HepG2 (cell line): Measurements from ENCODE around the gene TNFSF13. TPM values are rescaled to one million over a fixed set of nuclear protein-coding genes. Genes with fewer than 3 reads are reported as not detected.

Experiments used
- HDAC2 ChIP-seq: sonication (generic); formaldehyde crosslinking; IDR thresholded peaks from 2 replicates; pipeline ENCODE4 v1.4.0; 2020; ENCODE audit warnings: missing genetic modification reagents
- HES4 ChIP-seq: sonication (generic); formaldehyde crosslinking; IDR thresholded peaks from 2 replicates; pipeline ENCODE4 v1.9.0; 2021; ENCODE audit warnings: mild to moderate bottlenecking, missing genetic modification reagents, borderline replicate concordance
- KLF12 ChIP-seq: sonication (generic); formaldehyde crosslinking; IDR thresholded peaks from 2 replicates; pipeline ENCODE4 v1.4.0; 2020; ENCODE audit warnings: missing genetic modification reagents, borderline replicate concordance
- MED1 ChIP-seq: sonication (generic); formaldehyde crosslinking; IDR thresholded peaks from 2 replicates; pipeline ENCODE4 v1.4.0; 2020; ENCODE audit warnings: missing genetic modification reagents
- MTF1 ChIP-seq: sonication (generic); formaldehyde crosslinking; IDR thresholded peaks from 2 replicates; pipeline ENCODE4 v1.5.0; 2020; ENCODE audit warnings: missing genetic modification reagents
- NFIB ChIP-seq: sonication (generic); formaldehyde crosslinking; IDR thresholded peaks from 2 replicates; pipeline ENCODE4 v1.9.0; 2021; ENCODE audit warnings: missing genetic modification reagents, mild to moderate bottlenecking, borderline replicate concordance
- NONO ChIP-seq, 2 experiments: fragments of 450-650 bp in 1 of 2; sonication (generic) in 1 of 2; formaldehyde crosslinking in 1 of 2; IDR thresholded peaks in 1 of 2; conservative IDR thresholded peaks in 1 of 2; 2 replicates each; pipeline versions ENCODE4 v1.6.1 to v1.8.0; 2017 to 2022; ENCODE audit warnings: mild to moderate bottlenecking in 1 of 2, missing genetic modification reagents in 1 of 2, moderate library complexity in 1 of 2
- POLR2AphosphoS5 ChIP-seq: IDR thresholded peaks from 2 replicates; pipeline ENCODE4 v1.6.1; 2012; ENCODE audit warnings: low read depth, low read length
- RCOR2 ChIP-seq: IDR thresholded peaks from 2 replicates; pipeline ENCODE4 v1.6.1; 2016; ENCODE audit warnings: missing biosample characterization, missing genetic modification reagents
- SALL1 ChIP-seq: sonication (generic); formaldehyde crosslinking; IDR thresholded peaks from 2 replicates; pipeline ENCODE4 v1.8.0; 2022; ENCODE audit warnings: mild to moderate bottlenecking, missing genetic modification reagents
- SOX6 ChIP-seq, 2 experiments: fragments of 450-650 bp in 1 of 2; sonication (generic) in 1 of 2; formaldehyde crosslinking in 1 of 2; IDR thresholded peaks; 2 replicates each; pipeline versions ENCODE4 v1.4.0 to v1.6.1; 2017 to 2020; ENCODE audit warnings: antibody characterized with exemption in 1 of 2, mild to moderate bottlenecking in 1 of 2, missing genetic modification reagents in 1 of 2
- ZBTB7B ChIP-seq: sonication (generic); formaldehyde crosslinking; IDR thresholded peaks from 2 replicates; pipeline ENCODE4 v1.4.0; 2020; ENCODE audit warnings: missing genetic modification reagents
- ZFYVE20 ChIP-seq: sonication (generic); formaldehyde crosslinking; IDR thresholded peaks from 2 replicates; pipeline ENCODE4 v1.8.0; 2023; ENCODE audit warnings: low read depth, mild to moderate bottlenecking, moderate library complexity, missing genetic modification reagents, borderline replicate concordance
- ZNF510 ChIP-seq: sonication (generic); formaldehyde crosslinking; IDR thresholded peaks from 2 replicates; pipeline ENCODE4 v1.4.0; 2020; ENCODE audit warnings: low read depth, mild to moderate bottlenecking, missing genetic modification reagents
- ZNF615 ChIP-seq: sonication (generic); formaldehyde crosslinking; IDR thresholded peaks from 2 replicates; pipeline ENCODE4 v1.5.0; 2020; ENCODE audit warnings: mild to moderate bottlenecking, missing genetic modification reagents, borderline replicate concordance
- ZNF678 ChIP-seq: sonication (generic); formaldehyde crosslinking; IDR thresholded peaks from 2 replicates; pipeline ENCODE4 v1.4.0; 2020; ENCODE audit warnings: mild to moderate bottlenecking, missing genetic modification reagents
- ZNF737 ChIP-seq: sonication (generic); formaldehyde crosslinking; IDR thresholded peaks from 2 replicates; pipeline ENCODE4 v1.5.0; 2020; ENCODE audit warnings: missing genetic modification reagents, mild to moderate bottlenecking, borderline replicate concordance
- polyA plus RNA-seq, 8 experiments: library from polyadenylated mRNA; depleted of rRNA in 3 of 8; stranded (reverse) in 7 of 8; unstranded in 1 of 8; fragments of >200 nt; fragmentation: Illumina TruSeq in 4 of 8; extraction: Trizol in 4 of 8; gene quantifications; 2 replicates each; pipeline versions ENCODE4 v1.2.1 to v1.2.3, GENCODE V29; 2011 to 2016; ENCODE audit warnings: low read depth in 4 of 8, missing spikeins in 1 of 8, mixed read lengths in 1 of 8; ENCODE audit not compliant: insufficient read depth in 1 of 8
- total RNA-seq, 5 experiments: library from RNA; depleted of rRNA; stranded (reverse); fragments of >200 nt; fragmentation: Illumina TruSeq; extraction: Trizol; gene quantifications; 2 replicates each; pipeline ENCODE4 v1.2.3, GENCODE V29; 2016; ENCODE audit warnings: low read depth in 1 of 5
- TF ChIP-seq, protein P1 (sequence below): sonication (generic); IDR thresholded peaks from 2 replicates; pipeline ENCODE4 v1.6.1; 2016; ENCODE audit warnings: low read depth, borderline replicate concordance
- TF ChIP-seq, protein P2 (sequence below): sonication (generic); formaldehyde crosslinking; IDR thresholded peaks from 2 replicates; pipeline ENCODE4 v1.4.0; 2020; ENCODE audit warnings: missing genetic modification reagents

TNFSF13 gene
- total and polyA plus RNA-seq, 2 of the 13 experiments (the other 11 are each of a cell fraction or from before 2014, with no cell fraction given) = 2.5 to 3.3 TPM

DNA sequence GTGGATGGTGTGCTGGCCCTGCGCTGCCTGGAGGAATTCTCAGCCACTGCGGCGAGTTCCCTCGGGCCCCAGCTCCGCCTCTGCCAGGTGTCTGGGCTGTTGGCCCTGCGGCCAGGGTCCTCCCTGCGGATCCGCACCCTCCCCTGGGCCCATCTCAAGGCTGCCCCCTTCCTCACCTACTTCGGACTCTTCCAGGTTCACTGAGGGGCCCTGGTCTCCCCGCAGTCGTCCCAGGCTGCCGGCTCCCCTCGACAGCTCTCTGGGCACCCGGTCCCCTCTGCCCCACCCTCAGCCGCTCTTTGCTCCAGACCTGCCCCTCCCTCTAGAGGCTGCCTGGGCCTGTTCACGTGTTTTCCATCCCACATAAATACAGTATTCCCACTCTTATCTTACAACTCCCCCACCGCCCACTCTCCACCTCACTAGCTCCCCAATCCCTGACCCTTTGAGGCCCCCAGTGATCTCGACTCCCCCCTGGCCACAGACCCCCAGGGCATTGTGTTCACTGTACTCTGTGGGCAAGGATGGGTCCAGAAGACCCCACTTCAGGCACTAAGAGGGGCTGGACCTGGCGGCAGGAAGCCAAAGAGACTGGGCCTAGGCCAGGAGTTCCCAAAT lies 1.3 kb upstream of the TNFSF13 start (continued):
- no peak for TF ChIP-seq ZNF737 (CRISPR knock-in tag)
- TF ChIP-seq ZNF510 (CRISPR knock-in tag) = no peak
- no peak for TF ChIP-seq MTF1 (CRISPR knock-in tag)
- no peak; the same call in 1 of the 2 replicates for TF ChIP-seq RCOR2 (CRISPR knock-in tag)
- TF ChIP-seq, protein P1, sequence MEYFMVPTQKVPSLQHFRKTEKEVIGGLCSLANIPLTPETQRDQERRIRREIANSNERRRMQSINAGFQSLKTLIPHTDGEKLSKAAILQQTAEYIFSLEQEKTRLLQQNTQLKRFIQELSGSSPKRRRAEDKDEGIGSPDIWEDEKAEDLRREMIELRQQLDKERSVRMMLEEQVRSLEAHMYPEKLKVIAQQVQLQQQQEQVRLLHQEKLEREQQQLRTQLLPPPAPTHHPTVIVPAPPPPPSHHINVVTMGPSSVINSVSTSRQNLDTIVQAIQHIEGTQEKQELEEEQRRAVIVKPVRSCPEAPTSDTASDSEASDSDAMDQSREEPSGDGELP = 0 out of 2 replicates have a peak, but pooled peaks have one; percentile 14
- peak; percentile 56 for TF ChIP-seq SALL1 (CRISPR knock-in tag)
- no peak for TF ChIP-seq ZNF615 (CRISPR knock-in tag)
- no peak for TF ChIP-seq ZFYVE20 (CRISPR knock-in tag)
- peak; percentile 46; the same call in 1 of the 2 replicates for TF ChIP-seq HDAC2
- no peak for TF ChIP-seq ZNF678 (CRISPR knock-in tag)
- TF ChIP-seq ZBTB7B (CRISPR knock-in tag) = peak; percentile 66
- no peak for TF ChIP-seq SOX6 (IDR thresholded peaks at IDR 0.05)
- TF ChIP-seq SOX6 (CRISPR knock-in tag; IDR thresholded peaks at IDR 0.05) = 0 out of 2 replicates have a peak, but pooled peaks have one; percentile 25
- peak; percentile 56; the same call in 1 of the 2 replicates for TF ChIP-seq KLF12 (CRISPR knock-in tag)
- TF ChIP-seq, protein P2, sequence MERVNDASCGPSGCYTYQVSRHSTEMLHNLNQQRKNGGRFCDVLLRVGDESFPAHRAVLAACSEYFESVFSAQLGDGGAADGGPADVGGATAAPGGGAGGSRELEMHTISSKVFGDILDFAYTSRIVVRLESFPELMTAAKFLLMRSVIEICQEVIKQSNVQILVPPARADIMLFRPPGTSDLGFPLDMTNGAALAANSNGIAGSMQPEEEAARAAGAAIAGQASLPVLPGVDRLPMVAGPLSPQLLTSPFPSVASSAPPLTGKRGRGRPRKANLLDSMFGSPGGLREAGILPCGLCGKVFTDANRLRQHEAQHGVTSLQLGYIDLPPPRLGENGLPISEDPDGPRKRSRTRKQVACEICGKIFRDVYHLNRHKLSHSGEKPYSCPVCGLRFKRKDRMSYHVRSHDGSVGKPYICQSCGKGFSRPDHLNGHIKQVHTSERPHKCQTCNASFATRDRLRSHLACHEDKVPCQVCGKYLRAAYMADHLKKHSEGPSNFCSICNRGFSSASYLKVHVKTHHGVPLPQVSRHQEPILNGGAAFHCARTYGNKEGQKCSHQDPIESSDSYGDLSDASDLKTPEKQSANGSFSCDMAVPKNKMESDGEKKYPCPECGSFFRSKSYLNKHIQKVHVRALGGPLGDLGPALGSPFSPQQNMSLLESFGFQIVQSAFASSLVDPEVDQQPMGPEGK = peak; percentile 86
- no peak for TF ChIP-seq POLR2AphosphoS5
- TF ChIP-seq NFIB (CRISPR knock-in tag) = no peak
- TF ChIP-seq NONO (IDR thresholded peaks at IDR 0.05) = no peak
- TF ChIP-seq NONO (CRISPR knock-in tag; conservative IDR thresholded peaks at IDR 0.05) = no peak
- TF ChIP-seq HES4 (CRISPR knock-in tag) = no peak
- 0 out of 2 replicates have a peak, but pooled peaks have one; percentile 24 for TF ChIP-seq MED1 (CRISPR knock-in tag)
